PC-9 (cell line): ENCODE results near the gene GON4L. TPM values are rescaled to one million over a fixed set of nuclear protein-coding genes. Genes with fewer than 3 reads are reported as not detected.
"Not testable (repeated sequence)": the region's sequence is repeated elsewhere in the genome, so short reads cannot be mapped to it uniquely, and the experiment has no call there.

ENCODE experiments used
- BruUV-seq: library from RNA; stranded (reverse); fragments of 400-500 nt; replicated peaks from 2 replicates; lab custom pipeline; 2021; lab: Mats Ljungman, UMichigan
- CTCF ChIA-PET: fragments of 300-600 bp; sonication (Branson Sonifier 250); formaldehyde crosslinking; loops from one replicate; lab custom pipeline; 2022; ENCODE audit warnings: antibody characterized with exemption; lab: Charles Lee
- POLR2A ChIA-PET: fragments of 300-600 bp; sonication (Branson Sonifier 250); formaldehyde crosslinking; loops from one replicate; lab custom pipeline; 2022; ENCODE audit warnings: antibody characterized with exemption; ENCODE audit not compliant: unreplicated experiment; lab: Charles Lee
- DNase-seq, 2 experiments: peaks; one replicate each; pipeline versions ENCODE4 v3.0.0 to v3.0.0-alpha.2; 2015 to 2022; ENCODE audit warnings: mixed read lengths in 1 of 2
- H2AFZ ChIP-seq: fragments of 200-600 bp; sonication (generic); 2 replicates; pipeline ENCODE4 v1.8.1; 2017; ENCODE audit warnings: antibody characterized with exemption
- H3F3A ChIP-seq: fragments of 200-600 bp; sonication (generic); 2 replicates; pipeline ENCODE4 v1.8.1; 2017; ENCODE audit warnings: antibody characterized with exemption, mild to moderate bottlenecking, low read depth; ENCODE audit not compliant: insufficient read depth
- H3K27ac ChIP-seq: fragments of 200-600 bp; sonication (generic); 2 replicates; pipeline ENCODE4 v1.6.1; 2016; ENCODE audit warnings: mixed run types
- H3K27me3 ChIP-seq: fragments of 200-600 bp; sonication (generic); 2 replicates; pipeline ENCODE4 v1.6.1; 2016; ENCODE audit warnings: low read depth, mixed run types; ENCODE audit not compliant: insufficient read depth
- H3K36me3 ChIP-seq: fragments of 200-600 bp; sonication (generic); 2 replicates; pipeline ENCODE4 v1.6.1; 2016; ENCODE audit warnings: low read depth, mixed run types
- H3K4me1 ChIP-seq: fragments of 200-600 bp; sonication (generic); replicated peaks from 2 replicates; pipeline ENCODE4 v1.6.1; 2016; ENCODE audit warnings: mixed run types; ENCODE audit not compliant: insufficient read depth
- H3K4me2 ChIP-seq: fragments of 200-600 bp; sonication (generic); 2 replicates; pipeline ENCODE4 v1.6.1; 2017; ENCODE audit warnings: mixed run types
- H3K4me3 ChIP-seq: fragments of 200-600 bp; sonication (generic); 2 replicates; pipeline ENCODE4 v1.6.1; 2016; ENCODE audit warnings: mixed run types
- H3K79me2 ChIP-seq: fragments of 200-600 bp; sonication (generic); 2 replicates; pipeline ENCODE4 v1.6.1; 2017; ENCODE audit warnings: low read depth, mixed run types
- H3K9me2 ChIP-seq: fragments of 200-600 bp; sonication (generic); 2 replicates; pipeline ENCODE4 v1.8.1; 2017; ENCODE audit warnings: mild to moderate bottlenecking; ENCODE audit not compliant: insufficient read depth
- H3K9me3 ChIP-seq: fragments of 200-600 bp; sonication (generic); 2 replicates; pipeline ENCODE4 v1.8.1; 2016; ENCODE audit warnings: low read depth; ENCODE audit not compliant: insufficient read depth
- H4K20me1 ChIP-seq: fragments of 200-600 bp; sonication (generic); 2 replicates; pipeline ENCODE4 v1.8.1; 2017; ENCODE audit not compliant: insufficient read depth
- EZH2 ChIP-seq: fragments of 200-600 bp; sonication (generic); IDR thresholded peaks from 2 replicates; pipeline ENCODE4 v1.8.0; 2017; ENCODE audit warnings: antibody characterized with exemption, low read depth
- intact Hi-C: fragments of 100-400 bp; cut with micrococcal nuclease; formaldehyde crosslinking; loops from one replicate; pipeline ENCODE4 v1.10.0; 2022; ENCODE audit not compliant: unreplicated experiment
- total RNA-seq: library from RNA; stranded (reverse); gene quantifications from 2 replicates; pipeline ENCODE4 v1.2.3, GENCODE V29; 2021
- TF ChIP-seq, protein P1 (sequence below): fragments of 200-600 bp; sonication (generic); conservative IDR thresholded peaks from 2 replicates; pipeline ENCODE4 v1.6.1; 2017; ENCODE audit warnings: mixed run types, antibody characterized with exemption, mild to moderate bottlenecking, moderate library complexity

Gene GON4L
- total RNA-seq, 1 experiment from 2014 or later: 45.8 TPM

DNA sequence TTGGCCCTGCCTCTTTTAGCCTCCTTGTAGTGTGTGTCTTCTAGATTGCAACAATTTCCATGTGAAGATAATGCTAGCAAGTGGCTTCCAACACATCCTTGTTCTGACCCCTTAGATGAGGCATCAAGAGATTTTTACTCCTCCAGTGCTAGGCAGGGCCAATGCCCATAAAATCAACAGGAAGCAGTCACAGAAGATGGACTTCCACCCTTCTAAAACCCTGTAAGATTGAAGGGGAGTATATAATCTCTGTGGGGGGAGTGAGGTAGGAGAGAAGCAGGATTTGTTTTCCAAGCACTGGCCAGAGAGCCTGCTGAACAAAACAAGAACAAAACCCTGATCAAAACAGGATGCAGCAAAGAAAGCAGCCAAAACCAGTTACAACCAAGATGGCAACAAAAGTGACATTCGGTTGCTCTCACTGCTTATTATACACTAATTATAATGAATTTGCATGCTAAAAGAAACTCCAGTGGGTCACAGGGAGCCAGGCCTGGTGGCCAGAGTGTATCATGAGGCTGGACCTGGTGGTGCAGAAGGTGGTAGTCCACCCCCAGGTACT lies 12.1 kb downstream of the GON4L start:
- BruUV-seq: no TSS peak
- Histone ChIP-seq H2AFZ (no peak overlapping the region), H3K27me3 (no peaks in the 10 kb centered on the region), H3F3A (no peaks in the 10 kb centered on the region), H3K79me2 (peaks cover 60% of the 10 kb centered on the region), H3K4me2 (no peak overlapping the region), H3K27ac (no peak overlapping the region), H3K9me3 (no peaks in the 10 kb centered on the region), H3K4me1 (no peaks in the 10 kb centered on the region), H3K4me3 (no peak overlapping the region), H3K36me3 (peaks cover 21% of the 10 kb centered on the region), H4K20me1 (peaks cover 14% of the 10 kb centered on the region), H3K9me2 (no peaks in the 10 kb centered on the region)
- CTCF ChIA-PET: no interaction called here
- POLR2A ChIA-PET: no interaction called here
- no peak for TF ChIP-seq EZH2
- TF ChIP-seq, protein P1, sequence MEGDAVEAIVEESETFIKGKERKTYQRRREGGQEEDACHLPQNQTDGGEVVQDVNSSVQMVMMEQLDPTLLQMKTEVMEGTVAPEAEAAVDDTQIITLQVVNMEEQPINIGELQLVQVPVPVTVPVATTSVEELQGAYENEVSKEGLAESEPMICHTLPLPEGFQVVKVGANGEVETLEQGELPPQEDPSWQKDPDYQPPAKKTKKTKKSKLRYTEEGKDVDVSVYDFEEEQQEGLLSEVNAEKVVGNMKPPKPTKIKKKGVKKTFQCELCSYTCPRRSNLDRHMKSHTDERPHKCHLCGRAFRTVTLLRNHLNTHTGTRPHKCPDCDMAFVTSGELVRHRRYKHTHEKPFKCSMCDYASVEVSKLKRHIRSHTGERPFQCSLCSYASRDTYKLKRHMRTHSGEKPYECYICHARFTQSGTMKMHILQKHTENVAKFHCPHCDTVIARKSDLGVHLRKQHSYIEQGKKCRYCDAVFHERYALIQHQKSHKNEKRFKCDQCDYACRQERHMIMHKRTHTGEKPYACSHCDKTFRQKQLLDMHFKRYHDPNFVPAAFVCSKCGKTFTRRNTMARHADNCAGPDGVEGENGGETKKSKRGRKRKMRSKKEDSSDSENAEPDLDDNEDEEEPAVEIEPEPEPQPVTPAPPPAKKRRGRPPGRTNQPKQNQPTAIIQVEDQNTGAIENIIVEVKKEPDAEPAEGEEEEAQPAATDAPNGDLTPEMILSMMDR: no peak
- no peak for DNase-seq
- intact Hi-C loops: no loop called here

DNA sequence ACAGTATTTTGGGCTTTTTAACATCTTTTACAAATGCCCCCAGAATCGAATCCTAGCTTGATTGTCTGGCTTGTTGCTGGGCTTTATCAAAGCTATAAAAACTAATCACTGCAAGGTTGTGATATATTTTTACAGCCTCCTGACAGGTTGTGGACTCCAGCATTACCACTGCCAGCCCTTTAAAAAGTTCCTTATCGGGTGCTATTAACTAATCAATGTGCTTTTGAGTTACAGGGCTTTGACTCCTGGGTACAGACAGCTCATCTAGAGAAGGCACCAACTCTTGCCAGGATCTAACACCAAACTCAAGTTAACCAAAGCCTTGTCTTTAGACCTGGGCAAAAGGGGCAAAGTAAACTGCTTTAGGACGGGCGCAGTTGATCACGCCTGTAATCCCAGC lies 16.6 kb downstream of the GON4L start:
- ChIA-PET CTCF (interaction anchor here (0.6 kb wide), 1 partner anchor 265 kb away, joined by 3 read pairs; no protein-coding TSS in a partner anchor), POLR2A (interaction anchor here (1.2 kb wide), 1 partner anchor 52 kb away, joined by 3 read pairs; no protein-coding TSS in a partner anchor)
- Histone ChIP-seq H3F3A (no peaks in the 10 kb centered on the region), H2AFZ (no peak overlapping the region), H3K4me2 (no peak overlapping the region), H3K4me1 (no peaks in the 10 kb centered on the region), H4K20me1 (peaks cover 24% of the 10 kb centered on the region), H3K9me3 (no peaks in the 10 kb centered on the region), H3K79me2 (peaks cover 38% of the 10 kb centered on the region; the same call in 1 of the 2 replicates), H3K27me3 (no peaks in the 10 kb centered on the region), H3K27ac (no peak overlapping the region), H3K4me3 (no peak overlapping the region), H3K36me3 (peaks cover 19% of the 10 kb centered on the region), H3K9me2 (no peaks in the 10 kb centered on the region)
- DNase-seq: no peak
- intact Hi-C loops: no loop called here
- BruUV-seq: no TSS peak
- no peak for TF ChIP-seq EZH2
- TF ChIP-seq, protein P1: no peak

DNA sequence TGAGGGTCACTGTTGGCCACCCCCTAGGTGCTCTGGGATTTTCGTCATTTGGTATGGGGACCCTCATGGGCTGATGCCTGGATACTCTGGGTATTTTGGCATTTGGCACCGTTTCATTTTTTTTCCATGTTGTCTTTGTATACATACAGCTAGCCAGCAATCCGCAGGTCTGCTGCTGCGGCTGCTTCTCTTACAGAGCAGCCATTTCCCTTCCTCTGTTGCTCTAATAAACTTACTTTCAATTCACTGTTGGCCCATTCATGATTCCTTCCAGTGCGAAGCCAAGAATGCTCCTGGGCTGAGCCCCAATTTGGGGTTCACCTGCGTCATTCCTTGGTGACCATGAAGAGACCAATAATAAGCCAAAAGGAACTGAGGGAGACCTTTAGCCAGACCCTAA lies 21.5 kb downstream of the GON4L start:
- H3K4me1 ChIP-seq: no peaks in the 10 kb centered on the region
- H2AFZ ChIP-seq: no peak overlapping the region
- H3K4me2 ChIP-seq: no peak overlapping the region
- no peak overlapping the region for H3K27ac ChIP-seq
- H4K20me1 ChIP-seq: peaks cover 24% of the 10 kb centered on the region
- H3K4me3 ChIP-seq: no peak overlapping the region
- ChIA-PET CTCF (no interaction called here), POLR2A (no interaction called here)
- DNase-seq: no peak
- no peaks in the 10 kb centered on the region for H3K27me3 ChIP-seq
- no peaks in the 10 kb centered on the region for H3K9me2 ChIP-seq
- TF ChIP-seq EZH2: no peak
- TF ChIP-seq, protein P1: no peak
- H3F3A ChIP-seq: no peaks in the 10 kb centered on the region
- peaks cover 13% of the 10 kb centered on the region for H3K36me3 ChIP-seq
- intact Hi-C loops: no loop called here
- 0 out of 2 replicates have a peak, but pooled peaks cover 12% of the 10 kb centered on the region for H3K79me2 ChIP-seq
- H3K9me3 ChIP-seq: no peaks in the 10 kb centered on the region
- BruUV-seq: no TSS peak

DNA sequence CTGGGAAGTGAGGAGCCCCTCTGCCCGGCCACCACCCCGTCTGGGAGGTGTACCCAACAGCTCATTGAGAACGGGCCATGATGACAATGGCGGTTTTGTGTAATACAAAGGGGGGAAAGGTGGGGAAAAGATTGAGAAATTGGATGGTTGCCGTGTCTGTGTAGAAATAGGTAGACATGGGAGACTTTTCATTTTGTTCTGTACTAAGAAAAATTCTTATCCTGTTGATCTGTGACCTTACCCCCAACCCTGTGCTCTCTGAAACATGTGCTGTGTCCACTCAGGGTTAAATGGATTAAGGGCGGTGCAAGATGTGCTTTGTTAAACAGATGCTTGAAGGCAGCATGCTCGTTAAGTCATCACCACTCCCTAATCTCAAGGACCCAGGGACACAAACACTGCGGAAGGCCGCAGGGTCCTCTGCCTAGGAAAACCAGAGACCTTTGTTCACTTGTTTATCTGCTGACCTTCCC lies 22.1 kb downstream of the GON4L start:
- H3F3A ChIP-seq, H3K4me1 ChIP-seq, H3K9me2 ChIP-seq, DNase-seq, CTCF ChIA-PET, H3K27me3 ChIP-seq, BruUV-seq, H3K4me3 ChIP-seq, POLR2A ChIA-PET, H3K9me3 ChIP-seq, H2AFZ ChIP-seq, intact Hi-C loops, H3K4me2 ChIP-seq, H3K27ac ChIP-seq: not testable (repeated sequence)
- Histone ChIP-seq H3K79me2 (0 out of 2 replicates have a peak, but pooled peaks cover 10% of the 10 kb centered on the region), H3K36me3 (peaks cover 11% of the 10 kb centered on the region), H4K20me1 (peaks cover 18% of the 10 kb centered on the region)
